ENCODE data around the gene TNIP1.

TNIP1 gene

DNA sequence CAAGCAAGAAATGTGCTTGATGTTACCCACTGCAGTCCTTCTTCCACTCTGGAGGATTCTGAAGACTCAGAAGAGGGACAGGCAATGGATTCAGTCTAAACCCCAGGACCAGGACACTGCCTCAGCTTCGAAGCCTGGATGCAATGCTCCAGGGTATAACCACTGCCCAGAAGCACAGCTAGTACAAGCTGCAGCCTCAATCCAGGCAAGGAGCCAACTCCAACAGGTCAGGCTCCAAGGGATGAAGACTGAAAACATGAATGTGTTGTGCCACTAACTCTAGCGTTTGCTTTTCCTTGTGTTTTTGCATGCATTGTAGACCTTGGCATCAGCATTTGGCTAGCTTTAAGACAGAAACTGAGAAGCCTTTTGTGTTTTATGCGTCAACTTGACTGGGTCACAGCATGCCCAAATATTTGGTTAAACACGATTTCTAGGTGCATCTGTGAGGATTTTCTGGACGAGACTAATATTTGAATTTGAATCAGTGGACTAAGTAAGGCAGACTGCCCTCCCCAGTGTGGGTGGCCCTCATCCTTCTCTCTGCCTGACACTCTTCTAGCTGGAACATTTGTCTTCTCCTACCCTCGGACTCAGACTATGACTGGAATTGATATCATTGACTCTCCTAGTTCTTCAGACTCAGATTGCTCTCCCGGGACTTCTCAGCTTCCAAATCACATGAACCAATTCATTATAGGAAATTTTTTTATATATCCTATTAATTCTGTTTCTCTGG, 81.0 kb downstream of the TNIP1 start:
- no peak for DNase-seq (ENCODE audit: low spot score)

DNA sequence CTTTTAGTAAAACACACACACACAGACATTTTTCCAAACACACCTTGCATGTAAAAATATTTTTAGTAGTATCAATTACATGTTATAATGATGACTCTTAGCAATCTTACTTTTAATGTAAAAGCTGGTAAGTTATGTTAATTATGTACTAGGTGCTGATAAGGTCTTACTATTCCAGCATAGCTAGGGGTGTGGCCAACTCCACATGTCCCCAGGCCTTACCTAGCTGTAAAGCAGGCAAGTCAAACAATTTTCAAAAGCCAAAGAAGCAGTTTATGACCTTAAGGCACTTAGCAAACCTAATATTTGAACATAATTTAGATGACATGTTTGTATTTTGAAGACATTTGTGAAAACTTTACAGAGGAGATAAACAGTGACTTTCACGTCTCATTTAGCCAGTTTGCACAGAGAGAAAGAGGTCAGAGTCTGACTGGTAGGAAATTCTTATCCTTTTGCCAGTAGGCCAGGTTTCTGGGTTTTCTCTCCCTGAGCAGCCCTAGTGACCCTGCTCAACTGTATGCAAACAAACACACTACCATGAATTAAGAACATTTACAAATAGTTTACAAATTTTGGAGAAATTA, 86.9 kb downstream of the TNIP1 start:
- no peak for DNase-seq (ENCODE audit: low spot score)

DNA sequence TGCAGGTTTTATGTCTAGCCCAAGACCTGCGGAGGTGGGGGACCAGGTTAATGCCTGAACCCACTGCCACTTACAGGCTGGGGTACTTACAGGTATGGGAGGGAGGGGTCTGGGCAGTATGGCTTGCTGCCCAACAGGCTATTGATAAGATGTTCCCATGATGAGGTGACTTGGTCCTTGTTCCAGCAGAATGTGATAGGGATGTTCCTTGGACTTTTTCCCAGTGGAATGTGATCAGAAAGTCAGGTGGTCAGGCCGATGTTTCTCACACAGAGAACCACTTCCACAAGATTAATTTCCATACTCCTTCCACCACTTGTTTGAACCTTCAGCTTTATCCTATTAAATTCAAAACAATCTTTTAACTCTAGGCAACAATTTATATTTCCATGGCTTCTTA, 87.4 kb downstream of the TNIP1 start:
- no peak for DNase-seq (ENCODE audit: low spot score)

DNA sequence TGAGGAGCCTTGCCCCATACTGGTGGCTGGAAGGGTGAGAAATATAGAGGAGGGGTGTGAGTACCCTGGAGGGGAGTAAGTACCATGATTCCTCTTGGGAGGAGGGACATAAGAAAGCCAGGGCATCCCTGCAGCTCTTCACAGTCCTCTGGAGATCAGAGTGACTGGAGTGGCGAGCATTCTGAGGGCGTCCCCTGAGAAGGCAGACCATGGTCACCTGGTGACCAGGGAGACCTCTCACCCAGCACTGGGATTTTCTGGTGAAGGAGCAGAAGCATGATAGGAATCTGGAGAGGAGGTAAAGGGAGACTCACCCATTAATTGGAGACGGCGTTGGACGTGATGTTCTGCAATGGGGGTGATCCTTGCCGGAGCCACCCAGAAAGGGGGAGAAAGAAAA, 88.1 kb downstream of the TNIP1 start:
- no peak for DNase-seq (ENCODE audit: low spot score)

DNA sequence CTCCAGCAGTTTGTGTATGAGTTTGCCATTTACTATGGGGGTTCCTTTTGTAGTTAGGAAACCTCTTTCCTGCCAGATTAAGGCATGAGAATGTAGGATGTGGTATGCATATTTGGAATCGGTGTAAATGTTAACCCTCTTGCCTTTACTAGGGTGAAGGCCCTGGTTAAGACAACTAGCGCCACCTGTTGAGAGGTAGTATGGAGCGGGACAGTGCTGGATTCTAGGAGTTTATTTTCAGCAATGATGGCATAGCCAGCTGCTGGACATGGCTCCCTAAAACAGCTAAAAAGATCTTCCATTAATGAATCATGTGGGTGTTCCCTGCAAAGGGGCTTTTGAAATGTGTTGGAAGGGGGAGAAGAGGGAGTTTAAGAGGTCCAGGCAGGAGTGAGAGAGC, 91.1 kb downstream of the TNIP1 start:
- DNase-seq (ENCODE audit: low spot score): no peak

DNA sequence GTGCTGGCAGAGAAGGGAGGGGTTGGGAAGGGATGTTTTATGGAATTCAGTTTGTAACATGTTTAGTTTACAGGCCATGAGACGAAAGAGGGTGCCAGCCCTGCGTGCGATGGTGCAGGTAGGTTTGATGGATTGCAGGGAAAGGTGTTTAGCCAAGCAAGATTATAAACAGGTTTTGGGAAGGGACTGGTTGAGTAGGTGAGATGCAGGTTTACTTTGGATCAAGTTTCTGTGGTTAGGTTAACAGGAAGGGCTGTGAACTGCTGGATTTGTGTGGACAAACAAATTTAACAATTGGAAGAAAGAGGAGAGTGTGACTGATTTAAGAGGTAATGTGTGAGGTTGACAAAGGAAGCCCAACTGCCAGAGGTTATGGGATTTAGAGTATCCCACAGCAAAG, 93.1 kb downstream of the TNIP1 start:
- no peak for DNase-seq (ENCODE audit: low spot score)

Data from HuH-7.5 (cell line).